Thyroid gland (tissue), 4 donors: Measurements from ENCODE around the gene STK32B.

Source experiments
- CTCF ChIP-seq, 6 experiments: fragments of 200-600 bp in 3 of 6; fragments of 450-650 bp in 3 of 6; sonication (generic) in 3 of 6; IDR thresholded peaks; one replicate each; pipeline ENCODE4 v1.5.1; 2016 to 2019; ENCODE audit warnings: antibody characterized with exemption in 6 of 6, mild to moderate bottlenecking in 2 of 6, inconsistent platforms in 1 of 6, moderate library complexity in 1 of 6
- POLR2A ChIP-seq, 2 donors: fragments of 450-650 bp; IDR thresholded peaks; one replicate each; pipeline ENCODE4 v1.6.1; 2017; ENCODE audit warnings: antibody characterized with exemption in 2 of 2, mild to moderate bottlenecking in 2 of 2, moderate library complexity in 1 of 2

DNA sequence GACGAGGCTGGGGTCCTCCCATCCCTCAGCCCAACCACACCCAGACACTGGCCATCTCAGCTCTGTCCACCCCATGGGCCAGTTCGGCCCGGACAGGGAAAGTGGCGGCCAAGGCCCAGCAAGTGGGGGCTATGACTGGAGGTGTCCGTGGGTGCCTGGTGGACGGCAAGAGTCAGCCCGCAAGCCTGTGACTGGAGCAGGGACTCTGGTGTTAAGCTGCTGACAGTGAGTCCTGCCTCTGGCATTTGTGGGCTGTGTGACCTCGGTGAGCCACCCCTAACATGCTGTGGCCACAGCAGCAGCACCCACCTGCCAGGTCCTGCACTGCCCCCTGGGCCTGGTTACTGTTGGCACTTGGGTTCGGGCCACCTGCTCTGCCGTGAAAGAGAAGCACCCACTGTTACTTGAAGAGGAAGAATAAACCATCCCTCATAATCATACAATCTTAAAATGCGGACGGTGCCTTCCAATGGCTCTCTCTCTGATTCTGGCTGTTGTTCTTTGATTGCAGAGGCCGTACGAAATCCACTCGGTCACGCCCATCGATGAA is 405.1 kb downstream of the STK32B start:
- TF ChIP-seq CTCF (IDR thresholded peaks at IDR 0.05): no peak
- no peak for TF ChIP-seq POLR2A (IDR thresholded peaks at IDR 0.05)
